Loucy (cell line): ENCODE measurements around the gene COL5A3.

Source experiments
- CTCF ChIP-seq: fragments of 200-600 bp; sonication (generic); conservative IDR thresholded peaks from 2 replicates; pipeline ENCODE4 v1.5.1; 2014; ENCODE audit warnings: mild to moderate bottlenecking, antibody characterized with exemption, low read length
- EZH2phosphoT487 ChIP-seq: fragments of 200-600 bp; IDR thresholded peaks from 2 replicates; pipeline ENCODE4 v1.6.1; 2018; ENCODE audit warnings: antibody characterized with exemption, mild to moderate bottlenecking, moderate library complexity, borderline replicate concordance

- TF ChIP-seq CTCF (no peak), EZH2phosphoT487 (no peak)
Measured at GRCh38 chr19:9970481-9970880, 39.8 kb downstream of the COL5A3 start.
